GM23248 (cell line): ENCODE measurements around the gene PUM1.

Experiments used
- EZH2 ChIP-seq: fragments of 200-600 bp; sonication (generic); IDR thresholded peaks from 2 replicates; pipeline ENCODE4 v1.6.1; 2018; ENCODE audit warnings: antibody characterized with exemption, mild to moderate bottlenecking; ENCODE audit not compliant: insufficient read depth, poor library complexity, severe bottlenecking
- EZH2phosphoT487 ChIP-seq: fragments of 200-600 bp; sonication (generic); IDR thresholded peaks from 2 replicates; pipeline ENCODE4 v1.6.1; 2018; ENCODE audit warnings: antibody characterized with exemption, moderate library complexity, mild to moderate bottlenecking, low read depth; ENCODE audit not compliant: insufficient read depth

DNA sequence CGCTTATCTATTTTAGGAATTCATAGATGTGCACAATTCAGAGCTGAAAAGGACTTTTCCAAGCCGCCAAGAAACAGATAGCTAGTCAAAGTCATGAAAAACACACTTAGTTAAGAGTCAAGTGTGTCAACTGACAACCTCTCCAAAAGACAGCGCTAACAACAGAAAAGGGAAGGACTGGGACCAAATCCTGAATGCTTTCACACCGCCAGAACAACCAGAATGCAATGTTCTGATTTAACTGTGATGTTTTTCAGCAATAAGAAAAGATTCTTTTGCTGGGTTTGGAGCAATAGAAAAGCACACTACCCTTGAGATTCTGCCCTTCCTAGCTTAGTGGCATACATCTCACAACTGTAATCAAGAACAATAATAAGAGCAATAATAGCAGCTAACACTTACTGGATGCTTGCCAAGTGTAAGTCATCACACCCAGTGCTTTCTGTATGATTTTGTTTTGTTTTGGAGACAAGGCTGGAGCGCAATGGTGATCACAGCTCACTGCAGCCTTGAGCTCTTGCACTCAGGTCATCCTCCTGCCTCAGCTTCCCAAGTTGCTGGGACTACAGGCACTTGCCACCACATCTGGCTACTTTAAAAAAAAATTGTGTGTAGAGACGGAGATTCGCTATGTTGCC lies 123.1 kb downstream of the PUM1 start:
- TF ChIP-seq EZH2 = no peak
- no peak for TF ChIP-seq EZH2phosphoT487
